GM23338 (cell line): Measurements from ENCODE around the gene IGF2BP2. TPM values are rescaled to one million over a fixed set of nuclear protein-coding genes. Genes with fewer than 3 reads are reported as not detected.

ENCODE experiments used
- ATAC-seq: fragments of 200-7000 bp; cut with Tn5 transposase; 3 replicates; pipeline ENCODE4 v1.9.1; 2020
- DNase-seq: peaks from one replicate; pipeline ENCODE4 v3.0.0-alpha.2; 2015; ENCODE audit warnings: low spot score
- H2AFZ ChIP-seq: fragments of 200-600 bp; sonication (generic); 2 replicates; pipeline ENCODE4 v1.8.0; 2016; ENCODE audit warnings: antibody characterized with exemption, mild to moderate bottlenecking, moderate library complexity
- H3F3A ChIP-seq: fragments of 200-600 bp; sonication (generic); replicated peaks from 2 replicates; pipeline ENCODE4 v1.8.0; 2017; ENCODE audit warnings: antibody characterized with exemption, mixed run types, low read depth
- H3K27ac ChIP-seq: fragments of 200-600 bp; sonication (generic); 2 replicates; pipeline ENCODE4 v1.6.1; 2016; ENCODE audit warnings: low read depth
- H3K27me3 ChIP-seq: fragments of 200-600 bp; sonication (generic); 2 replicates; pipeline ENCODE4 v1.8.0; 2016; ENCODE audit warnings: mild to moderate bottlenecking, mixed run types, moderate library complexity; ENCODE audit not compliant: insufficient read depth
- H3K36me3 ChIP-seq: fragments of 200-600 bp; sonication (generic); 2 replicates; pipeline ENCODE4 v1.8.0; 2016; ENCODE audit warnings: mild to moderate bottlenecking; ENCODE audit not compliant: insufficient read depth
- H3K4me1 ChIP-seq: fragments of 200-600 bp; sonication (generic); 2 replicates; pipeline ENCODE4 v1.8.0; 2016; ENCODE audit warnings: mild to moderate bottlenecking, moderate library complexity; ENCODE audit not compliant: insufficient read depth
- H3K4me2 ChIP-seq: fragments of 200-600 bp; sonication (generic); 2 replicates; pipeline ENCODE4 v1.7.1; 2017; ENCODE audit warnings: mixed run types
- H3K4me3 ChIP-seq: fragments of 200-600 bp; sonication (generic); 2 replicates; pipeline ENCODE4 v1.6.1; 2016; ENCODE audit warnings: mixed run types
- H3K79me2 ChIP-seq: fragments of 200-600 bp; sonication (generic); replicated peaks from 2 replicates; pipeline ENCODE4 v1.8.0; 2017; ENCODE audit warnings: mild to moderate bottlenecking; ENCODE audit not compliant: insufficient read depth
- H3K9me2 ChIP-seq: fragments of 200-600 bp; sonication (generic); 2 replicates; pipeline ENCODE4 v1.8.0; 2017; ENCODE audit not compliant: insufficient read depth
- H4K20me1 ChIP-seq: fragments of 200-600 bp; sonication (generic); replicated peaks from 2 replicates; pipeline ENCODE4 v1.8.0; 2017; ENCODE audit warnings: mild to moderate bottlenecking; ENCODE audit not compliant: insufficient read depth
- H3K27ac Mint-ChIP-seq: 2 replicates; pipeline ENCODE4 v1.8.0; 2020; ENCODE audit warnings: inconsistent platforms, mild to moderate bottlenecking, moderate library complexity, mixed read lengths
- H3K27me3 Mint-ChIP-seq: 3 replicates; pipeline ENCODE4 v1.8.0; 2022; ENCODE audit warnings: low read depth, mild to moderate bottlenecking, moderate library complexity, mixed read lengths, inconsistent platforms; ENCODE audit not compliant: insufficient read depth, poor library complexity
- H3K36me3 Mint-ChIP-seq: 3 replicates; pipeline ENCODE4 v1.8.0; 2021; ENCODE audit warnings: low read depth, mild to moderate bottlenecking, inconsistent platforms, moderate library complexity, mixed read lengths
- H3K4me1 Mint-ChIP-seq: 3 replicates; pipeline ENCODE4 v1.8.0; 2020; ENCODE audit warnings: mild to moderate bottlenecking, inconsistent platforms, mixed read lengths
- H3K4me3 Mint-ChIP-seq: 3 replicates; pipeline ENCODE4 v1.8.0; 2021; ENCODE audit warnings: moderate library complexity, mild to moderate bottlenecking, inconsistent platforms, mixed read lengths
- H3K9me3 Mint-ChIP-seq: 3 replicates; pipeline ENCODE4 v1.8.0; 2020; ENCODE audit warnings: moderate library complexity, mild to moderate bottlenecking, inconsistent platforms, mixed read lengths
- CREB1 ChIP-seq: fragments of 250-450 bp; sonication (Bioruptor Pico); IDR thresholded peaks from 2 replicates; pipeline ENCODE4 v1.5.0; 2020; ENCODE audit warnings: low read depth, mild to moderate bottlenecking, moderate library complexity
- EZH2 ChIP-seq: fragments of 200-600 bp; sonication (generic); IDR thresholded peaks from one replicate; pipeline ENCODE4 v1.8.0; 2017; ENCODE audit warnings: antibody characterized with exemption, mild to moderate bottlenecking, low read depth; ENCODE audit not compliant: unreplicated experiment
- EZH2phosphoT487 ChIP-seq: fragments of 200-600 bp; sonication (generic); IDR thresholded peaks from one replicate; pipeline ENCODE4 v1.8.1; 2018; ENCODE audit warnings: antibody characterized with exemption; ENCODE audit not compliant: unreplicated experiment
- JUNB ChIP-seq: IDR thresholded peaks from one replicate; pipeline ENCODE4 v1.6.1; 2016; ENCODE audit warnings: antibody characterized with exemption; ENCODE audit not compliant: unreplicated experiment
- NANOG ChIP-seq: IDR thresholded peaks from 2 replicates; pipeline ENCODE4 v1.6.1; 2016; ENCODE audit warnings: antibody characterized with exemption, borderline replicate concordance
- POLR2AphosphoS5 ChIP-seq: IDR thresholded peaks from 2 replicates; pipeline ENCODE4 v1.6.1; 2016; ENCODE audit warnings: antibody characterized with exemption, low read depth
- STAT1 ChIP-seq: IDR thresholded peaks from one replicate; pipeline ENCODE4 v1.6.1; 2016; ENCODE audit warnings: antibody characterized with exemption; ENCODE audit not compliant: unreplicated experiment
- ZNF331 ChIP-seq: fragments of 250-450 bp; sonication (Bioruptor Pico); IDR thresholded peaks from 2 replicates; pipeline ENCODE4 v1.5.0; 2020; ENCODE audit warnings: low read depth, mild to moderate bottlenecking, moderate library complexity
- polyA plus RNA-seq: library from polyadenylated mRNA; unstranded; fragments of >200 nt; fragmentation: Nextera tagmentation; extraction: Ambion mirVana; gene quantifications from 2 replicates; pipeline ENCODE4 v1.2.1, GENCODE V29; 2016
- total RNA-seq: library from RNA; depleted of rRNA; stranded (reverse); fragments of >200 nt; shearing (Covaris generic); gene quantifications from 2 replicates; pipeline ENCODE4 v1.2.3, GENCODE V29; 2014
- TF ChIP-seq, protein P1 (sequence below): fragments of 250-450 bp; sonication (Bioruptor Pico); IDR thresholded peaks from 2 replicates; pipeline ENCODE4 v1.5.0; 2020; ENCODE audit warnings: mild to moderate bottlenecking, moderate library complexity
- TF ChIP-seq, protein P2 (sequence below), 2 experiments: fragments of 200-600 bp in 1 of 2; sonication (generic) in 1 of 2; conservative IDR thresholded peaks; 2 replicates each; pipeline versions ENCODE4 v1.5.1 to v1.6.1; 2016 to 2017; ENCODE audit warnings: antibody characterized with exemption in 2 of 2, low read depth in 2 of 2, mild to moderate bottlenecking in 2 of 2, moderate library complexity in 1 of 2
- TF ChIP-seq, protein P3 (sequence below): IDR thresholded peaks from 2 replicates; pipeline ENCODE4 v1.6.1; 2016; ENCODE audit warnings: antibody characterized with exemption

The IGF2BP2 gene
- total and polyA plus RNA-seq, 2 experiments from 2014 or later, result 82.9 to 84.5 TPM

DNA sequence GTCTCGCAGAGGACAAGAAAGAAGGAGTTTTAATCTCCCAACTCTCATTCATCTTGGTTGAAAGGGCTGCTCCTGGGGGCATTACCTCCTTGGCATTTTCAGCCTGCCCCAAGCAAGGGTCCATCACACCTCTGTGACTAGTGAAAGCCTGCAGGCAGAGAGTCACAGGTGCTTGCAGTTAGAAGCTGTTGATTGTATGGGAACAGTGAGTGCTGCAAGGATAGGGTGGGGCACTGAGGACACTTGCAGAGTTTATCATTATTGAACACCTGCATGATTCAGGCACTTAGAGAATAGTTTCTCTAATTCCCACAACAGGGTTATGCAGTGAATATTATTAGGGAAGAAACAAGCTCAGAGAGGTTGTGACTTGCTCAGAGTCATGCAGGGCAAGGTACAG is 41.7 kb upstream of the IGF2BP2 start:
- H3K36me3 Mint-ChIP-seq, result no peaks in the 10 kb centered on the region
- TF ChIP-seq NANOG (no peak), EZH2phosphoT487 (no peak), CREB1 (CRISPR knock-in tag) (no peak), STAT1 (no peak), EZH2 (no peak), JUNB (no peak), ZNF331 (CRISPR knock-in tag) (no peak), POLR2AphosphoS5 (no peak)
- TF ChIP-seq, protein P1, sequence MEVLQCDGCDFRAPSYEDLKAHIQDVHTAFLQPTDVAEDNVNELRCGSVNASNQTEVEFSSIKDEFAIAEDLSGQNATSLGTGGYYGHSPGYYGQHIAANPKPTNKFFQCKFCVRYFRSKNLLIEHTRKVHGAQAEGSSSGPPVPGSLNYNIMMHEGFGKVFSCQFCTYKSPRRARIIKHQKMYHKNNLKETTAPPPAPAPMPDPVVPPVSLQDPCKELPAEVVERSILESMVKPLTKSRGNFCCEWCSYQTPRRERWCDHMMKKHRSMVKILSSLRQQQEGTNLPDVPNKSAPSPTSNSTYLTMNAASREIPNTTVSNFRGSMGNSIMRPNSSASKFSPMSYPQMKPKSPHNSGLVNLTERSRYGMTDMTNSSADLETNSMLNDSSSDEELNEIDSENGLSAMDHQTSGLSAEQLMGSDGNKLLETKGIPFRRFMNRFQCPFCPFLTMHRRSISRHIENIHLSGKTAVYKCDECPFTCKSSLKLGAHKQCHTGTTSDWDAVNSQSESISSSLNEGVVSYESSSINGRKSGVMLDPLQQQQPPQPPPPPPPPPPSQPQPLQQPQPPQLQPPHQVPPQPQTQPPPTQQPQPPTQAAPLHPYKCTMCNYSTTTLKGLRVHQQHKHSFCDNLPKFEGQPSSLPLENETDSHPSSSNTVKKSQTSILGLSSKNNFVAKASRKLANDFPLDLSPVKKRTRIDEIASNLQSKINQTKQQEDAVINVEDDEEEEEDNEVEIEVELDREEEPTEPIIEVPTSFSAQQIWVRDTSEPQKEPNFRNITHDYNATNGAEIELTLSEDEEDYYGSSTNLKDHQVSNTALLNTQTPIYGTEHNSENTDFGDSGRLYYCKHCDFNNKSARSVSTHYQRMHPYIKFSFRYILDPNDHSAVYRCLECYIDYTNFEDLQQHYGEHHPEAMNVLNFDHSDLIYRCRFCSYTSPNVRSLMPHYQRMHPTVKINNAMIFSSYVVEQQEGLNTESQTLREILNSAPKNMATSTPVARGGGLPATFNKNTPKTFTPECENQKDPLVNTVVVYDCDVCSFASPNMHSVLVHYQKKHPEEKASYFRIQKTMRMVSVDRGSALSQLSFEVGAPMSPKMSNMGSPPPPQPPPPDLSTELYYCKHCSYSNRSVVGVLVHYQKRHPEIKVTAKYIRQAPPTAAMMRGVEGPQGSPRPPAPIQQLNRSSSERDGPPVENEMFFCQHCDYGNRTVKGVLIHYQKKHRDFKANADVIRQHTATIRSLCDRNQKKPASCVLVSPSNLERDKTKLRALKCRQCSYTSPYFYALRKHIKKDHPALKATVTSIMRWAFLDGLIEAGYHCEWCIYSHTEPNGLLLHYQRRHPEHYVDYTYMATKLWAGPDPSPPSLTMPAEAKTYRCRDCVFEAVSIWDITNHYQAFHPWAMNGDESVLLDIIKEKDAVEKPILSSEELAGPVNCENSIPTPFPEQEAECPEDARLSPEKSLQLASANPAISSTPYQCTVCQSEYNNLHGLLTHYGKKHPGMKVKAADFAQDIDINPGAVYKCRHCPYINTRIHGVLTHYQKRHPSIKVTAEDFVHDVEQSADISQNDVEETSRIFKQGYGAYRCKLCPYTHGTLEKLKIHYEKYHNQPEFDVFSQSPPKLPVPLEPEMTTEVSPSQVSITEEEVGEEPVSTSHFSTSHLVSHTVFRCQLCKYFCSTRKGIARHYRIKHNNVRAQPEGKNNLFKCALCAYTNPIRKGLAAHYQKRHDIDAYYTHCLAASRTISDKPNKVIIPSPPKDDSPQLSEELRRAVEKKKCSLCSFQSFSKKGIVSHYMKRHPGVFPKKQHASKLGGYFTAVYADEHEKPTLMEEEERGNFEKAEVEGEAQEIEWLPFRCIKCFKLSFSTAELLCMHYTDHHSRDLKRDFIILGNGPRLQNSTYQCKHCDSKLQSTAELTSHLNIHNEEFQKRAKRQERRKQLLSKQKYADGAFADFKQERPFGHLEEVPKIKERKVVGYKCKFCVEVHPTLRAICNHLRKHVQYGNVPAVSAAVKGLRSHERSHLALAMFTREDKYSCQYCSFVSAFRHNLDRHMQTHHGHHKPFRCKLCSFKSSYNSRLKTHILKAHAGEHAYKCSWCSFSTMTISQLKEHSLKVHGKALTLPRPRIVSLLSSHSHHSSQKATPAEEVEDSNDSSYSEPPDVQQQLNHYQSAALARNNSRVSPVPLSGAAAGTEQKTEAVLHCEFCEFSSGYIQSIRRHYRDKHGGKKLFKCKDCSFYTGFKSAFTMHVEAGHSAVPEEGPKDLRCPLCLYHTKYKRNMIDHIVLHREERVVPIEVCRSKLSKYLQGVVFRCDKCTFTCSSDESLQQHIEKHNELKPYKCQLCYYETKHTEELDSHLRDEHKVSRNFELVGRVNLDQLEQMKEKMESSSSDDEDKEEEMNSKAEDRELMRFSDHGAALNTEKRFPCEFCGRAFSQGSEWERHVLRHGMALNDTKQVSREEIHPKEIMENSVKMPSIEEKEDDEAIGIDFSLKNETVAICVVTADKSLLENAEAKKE (CRISPR knock-in tag), result no peak
- TF ChIP-seq, protein P2, sequence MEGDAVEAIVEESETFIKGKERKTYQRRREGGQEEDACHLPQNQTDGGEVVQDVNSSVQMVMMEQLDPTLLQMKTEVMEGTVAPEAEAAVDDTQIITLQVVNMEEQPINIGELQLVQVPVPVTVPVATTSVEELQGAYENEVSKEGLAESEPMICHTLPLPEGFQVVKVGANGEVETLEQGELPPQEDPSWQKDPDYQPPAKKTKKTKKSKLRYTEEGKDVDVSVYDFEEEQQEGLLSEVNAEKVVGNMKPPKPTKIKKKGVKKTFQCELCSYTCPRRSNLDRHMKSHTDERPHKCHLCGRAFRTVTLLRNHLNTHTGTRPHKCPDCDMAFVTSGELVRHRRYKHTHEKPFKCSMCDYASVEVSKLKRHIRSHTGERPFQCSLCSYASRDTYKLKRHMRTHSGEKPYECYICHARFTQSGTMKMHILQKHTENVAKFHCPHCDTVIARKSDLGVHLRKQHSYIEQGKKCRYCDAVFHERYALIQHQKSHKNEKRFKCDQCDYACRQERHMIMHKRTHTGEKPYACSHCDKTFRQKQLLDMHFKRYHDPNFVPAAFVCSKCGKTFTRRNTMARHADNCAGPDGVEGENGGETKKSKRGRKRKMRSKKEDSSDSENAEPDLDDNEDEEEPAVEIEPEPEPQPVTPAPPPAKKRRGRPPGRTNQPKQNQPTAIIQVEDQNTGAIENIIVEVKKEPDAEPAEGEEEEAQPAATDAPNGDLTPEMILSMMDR (conservative IDR thresholded peaks at IDR 0.05; ENCODE audit: low read depth in 2 of 2), result no peak
- TF ChIP-seq, protein P3, sequence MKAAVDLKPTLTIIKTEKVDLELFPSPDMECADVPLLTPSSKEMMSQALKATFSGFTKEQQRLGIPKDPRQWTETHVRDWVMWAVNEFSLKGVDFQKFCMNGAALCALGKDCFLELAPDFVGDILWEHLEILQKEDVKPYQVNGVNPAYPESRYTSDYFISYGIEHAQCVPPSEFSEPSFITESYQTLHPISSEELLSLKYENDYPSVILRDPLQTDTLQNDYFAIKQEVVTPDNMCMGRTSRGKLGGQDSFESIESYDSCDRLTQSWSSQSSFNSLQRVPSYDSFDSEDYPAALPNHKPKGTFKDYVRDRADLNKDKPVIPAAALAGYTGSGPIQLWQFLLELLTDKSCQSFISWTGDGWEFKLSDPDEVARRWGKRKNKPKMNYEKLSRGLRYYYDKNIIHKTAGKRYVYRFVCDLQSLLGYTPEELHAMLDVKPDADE, result no peak
- H3K9me3 Mint-ChIP-seq, result no peaks in the 10 kb centered on the region
- ATAC-seq (peak; percentile 36; the same call in 2 of the 3 replicates), DNase-seq (no peak)
- no peaks in the 10 kb centered on the region for H3K79me2 ChIP-seq
- peaks cover 7% of the 10 kb centered on the region for H3K4me1 Mint-ChIP-seq
- H2AFZ ChIP-seq, result no peak overlapping the region
- H3K4me1 ChIP-seq, result no peaks in the 10 kb centered on the region
- H3K27me3 ChIP-seq, result no peaks in the 10 kb centered on the region
- no peaks in the 10 kb centered on the region for H4K20me1 ChIP-seq
- no peak overlapping the region for H3K27ac ChIP-seq
- H3K36me3 ChIP-seq, result no peaks in the 10 kb centered on the region
- H3K4me3 Mint-ChIP-seq, result no peak overlapping the region
- no peaks in the 10 kb centered on the region for H3K9me2 ChIP-seq
- H3K27me3 Mint-ChIP-seq, result no peaks in the 10 kb centered on the region
- no peak overlapping the region for H3K4me2 ChIP-seq
- no peak overlapping the region for H3K4me3 ChIP-seq
- no peaks in the 10 kb centered on the region; the same call in 1 of the 2 replicates for H3F3A ChIP-seq
- no peak overlapping the region for H3K27ac Mint-ChIP-seq
